Measurements from ENCODE around the gene OCSTAMP. TPM values are rescaled to one million over a fixed set of nuclear protein-coding genes. Genes with fewer than 3 reads are reported as not detected.

The OCSTAMP gene
- total RNA-seq, 4 donors from 2014 or later: not detected

- no peak overlapping the region for H3K4me3 ChIP-seq
- H3K27me3 ChIP-seq: no peaks in the 10 kb centered on the region
- TF ChIP-seq EP300 (IDR thresholded peaks at IDR 0.05): no peak
- no peak for TF ChIP-seq POLR2A (IDR thresholded peaks at IDR 0.05; ENCODE audit: low read depth)
- TF ChIP-seq CTCF (IDR thresholded peaks at IDR 0.05): no peak
- TF ChIP-seq POLR2AphosphoS5 (IDR thresholded peaks at IDR 0.05): no peak
- no peaks in the 10 kb centered on the region for H3K36me3 ChIP-seq
- H3K4me1 ChIP-seq: no peaks in the 10 kb centered on the region
- DNase-seq (ENCODE audit: extremely low spot score): no peak
- intact Hi-C loops (cut with DNase I): no loop called here
- no peak overlapping the region for H3K27ac ChIP-seq (replicated peaks in 1 of 4)
- WGBS: 92% methylated on average over 6 of the region's 6 CpGs
- peaks cover 0 to 38% (median 33%) of the 10 kb centered on the region in 4 donors for H3K9me3 ChIP-seq
These were observed 48.5 kb downstream of the OCSTAMP start for GRCh38 chr20:46501961-46502360.

DNA sequence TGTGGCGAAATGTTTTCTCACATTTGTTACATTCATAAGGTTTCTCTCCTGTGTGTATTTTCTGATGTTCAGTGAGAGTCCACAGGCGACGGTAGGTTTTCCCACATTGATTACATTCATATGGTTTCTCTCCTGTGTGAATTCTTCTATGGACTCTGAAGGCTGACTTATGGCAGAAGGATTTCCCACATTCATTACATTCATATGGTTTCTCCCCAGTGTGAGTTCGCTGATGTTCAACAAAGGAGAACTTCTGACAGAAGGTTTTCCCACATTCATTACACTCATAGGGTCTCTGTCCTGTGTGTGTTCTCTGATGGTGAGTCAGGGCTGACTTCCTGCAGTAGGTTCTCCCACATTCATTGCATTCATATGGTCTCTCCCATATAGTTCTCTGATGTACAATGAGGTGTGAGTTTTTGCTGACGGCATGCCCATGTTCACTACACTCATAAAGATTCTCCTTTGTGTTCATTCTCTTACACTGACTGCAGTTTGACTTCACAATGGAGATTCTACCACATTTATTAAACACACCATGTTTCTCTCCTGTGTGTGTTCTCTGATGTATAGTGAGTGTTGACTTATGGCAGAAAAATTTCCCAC is 49.0 kb downstream of the OCSTAMP start:
- no peaks in the 10 kb centered on the region for H3K4me1 ChIP-seq
- peaks cover 0 to 40% (median 35%) of the 10 kb centered on the region in 4 donors for H3K9me3 ChIP-seq
- H3K4me3 ChIP-seq: no peak overlapping the region
- TF ChIP-seq EP300 (IDR thresholded peaks at IDR 0.05) (no peak), CTCF (IDR thresholded peaks at IDR 0.05) (no peak), POLR2A (IDR thresholded peaks at IDR 0.05; ENCODE audit: low read depth) (no peak), POLR2AphosphoS5 (IDR thresholded peaks at IDR 0.05) (no peak)
- DNase-seq (ENCODE audit: extremely low spot score): no peak
- H3K27ac ChIP-seq (replicated peaks in 1 of 4): no peak overlapping the region
- peaks cover 0 to 3% (median 0%) of the 10 kb centered on the region in 4 donors for H3K36me3 ChIP-seq
- H3K27me3 ChIP-seq: no peaks in the 10 kb centered on the region
- 95% methylated on average over 5 of the region's 5 CpGs for WGBS
- intact Hi-C loops (cut with DNase I): no loop called here

GRCh38 chr20:46494077-46494476 is 56.4 kb downstream of the OCSTAMP start:
- Histone ChIP-seq H3K27ac (replicated peaks in 1 of 4) (no peak overlapping the region), H3K4me3 (no peak overlapping the region), H3K27me3 (no peaks in the 10 kb centered on the region), H3K4me1 (no peaks in the 10 kb centered on the region), H3K9me3 (peaks cover 0 to 14% (median 6%) of the 10 kb centered on the region in 4 donors), H3K36me3 (peaks cover 0 to 7% (median 0%) of the 10 kb centered on the region in 4 donors)
- intact Hi-C loops (cut with DNase I): no loop called here
- TF ChIP-seq POLR2A (IDR thresholded peaks at IDR 0.05; ENCODE audit: low read depth): no peak
- no peak for TF ChIP-seq CTCF (IDR thresholded peaks at IDR 0.05)
- TF ChIP-seq POLR2AphosphoS5 (IDR thresholded peaks at IDR 0.05): no peak
- no peak for TF ChIP-seq EP300 (IDR thresholded peaks at IDR 0.05)
- no peak for DNase-seq (ENCODE audit: extremely low spot score)
- WGBS: 78% methylated on average over 4 of the region's 4 CpGs

DNA sequence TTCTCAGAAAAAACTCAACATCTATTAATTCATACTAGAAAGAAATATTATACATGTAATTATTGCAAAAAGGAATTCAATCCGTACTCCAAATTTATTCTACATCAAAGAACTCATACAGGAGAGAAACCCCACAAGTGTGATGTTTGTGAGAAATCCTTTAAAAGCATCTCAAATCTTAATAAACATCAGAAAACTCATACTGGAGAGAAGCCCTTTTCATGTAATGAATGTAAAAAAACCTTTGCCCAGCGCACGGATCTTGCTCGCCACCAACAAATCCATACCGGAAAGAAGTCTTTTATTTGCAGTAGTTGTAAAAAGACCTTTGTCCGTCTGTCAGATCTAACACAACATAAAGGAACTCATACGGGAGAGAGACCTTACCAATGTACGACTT is 59.1 kb downstream of the OCSTAMP start:
- H3K27me3 ChIP-seq: peaks cover 0 to 6% (median 2%) of the 10 kb centered on the region in 4 donors
- H3K27ac ChIP-seq (replicated peaks in 1 of 4): no peak overlapping the region
- intact Hi-C loops (cut with DNase I): no loop called here
- H3K9me3 ChIP-seq: peaks cover 0 to 4% (median 0%) of the 10 kb centered on the region in 4 donors
- H3K4me1 ChIP-seq: no peaks in the 10 kb centered on the region
- TF ChIP-seq CTCF (IDR thresholded peaks at IDR 0.05) (no peak), POLR2AphosphoS5 (IDR thresholded peaks at IDR 0.05) (no peak), POLR2A (IDR thresholded peaks at IDR 0.05; ENCODE audit: low read depth) (no peak), EP300 (IDR thresholded peaks at IDR 0.05) (no peak)
- 89% methylated on average over 8 of the region's 8 CpGs for WGBS
- H3K36me3 ChIP-seq: peaks cover 0 to 3% (median 0%) of the 10 kb centered on the region in 4 donors
- no peak for DNase-seq (ENCODE audit: extremely low spot score)
- no peak overlapping the region for H3K4me3 ChIP-seq

Other genes with a start within 250 kb of the OCSTAMP start
- under 1 TPM in 3 of 4 donors, not detected in 1; 0.17 to 0.69 (median 0.42) TPM for gene CDH22, start 242.2 kb downstream of the OCSTAMP start, total RNA-seq
- 10 to 100 TPM; 35.3 to 61.4 (median 51.8) TPM for gene ELMO2, start 144.0 kb downstream of the OCSTAMP start, total RNA-seq
- 1 to 10 TPM in 1 of 4 donors, under 1 TPM in 3; 0.50 to 2.5 (median 0.95) TPM for gene ZNF334, start 37.1 kb downstream of the OCSTAMP start, total RNA-seq
- under 1 TPM; 0.42 to 0.66 (median 0.61) TPM for gene SLC13A3, start 100.8 kb upstream of the OCSTAMP start, total RNA-seq
- gene TP53RK, start 138.8 kb upstream of the OCSTAMP start, total RNA-seq: 10 to 100 TPM; 19.9 to 22.2 (median 21.0) TPM
- 10 to 100 TPM in 3 of 4 donors, 1 to 10 TPM in 1; 9.6 to 27.0 (median 15.3) TPM for gene SLC2A10, start 159.0 kb upstream of the OCSTAMP start, total RNA-seq

Data from esophagus muscularis mucosa (tissue), 4 donors.